Mucosa of rectum (tissue), 2 donors: ENCODE measurements around the gene FAM83G.

ENCODE experiments used
- H3K27ac ChIP-seq, 2 donors: one replicate each; pipeline ENCODE4 v1.7.0; 2013; ENCODE audit warnings: inconsistent platforms in 2 of 2, low read depth in 2 of 2, low read length in 2 of 2
- H3K27me3 ChIP-seq, 2 donors: one replicate each; pipeline ENCODE4 v1.7.0; 2013; ENCODE audit warnings: low read length in 2 of 2; ENCODE audit not compliant: control insufficient read depth in 2 of 2, insufficient read depth in 2 of 2
- H3K36me3 ChIP-seq, 2 donors: one replicate each; pipeline ENCODE4 v1.7.0; 2013; ENCODE audit warnings: low read length in 2 of 2; ENCODE audit not compliant: control insufficient read depth in 2 of 2, insufficient read depth in 2 of 2
- H3K4me1 ChIP-seq, 2 donors: one replicate each; pipeline ENCODE4 v1.7.0; 2013; ENCODE audit warnings: low read length in 2 of 2, mild to moderate bottlenecking in 1 of 2; ENCODE audit not compliant: control insufficient read depth in 2 of 2, insufficient read depth in 2 of 2
- H3K4me3 ChIP-seq, 2 donors: one replicate each; pipeline ENCODE4 v1.7.0; 2013; ENCODE audit warnings: low read length in 2 of 2
- H3K9ac ChIP-seq, 2 donors: one replicate each; pipeline ENCODE4 v1.7.0; 2013; ENCODE audit warnings: low read length in 2 of 2, low read depth in 1 of 2, mild to moderate bottlenecking in 1 of 2
- H3K9me3 ChIP-seq, 2 donors: one replicate each; pipeline ENCODE4 v1.7.0; 2013; ENCODE audit warnings: low read length in 2 of 2; ENCODE audit not compliant: control insufficient read depth in 2 of 2
- donor health status: healthy.
- donor health status: Normal muscosa, but diverticular disease.

The FAM83G gene

GRCh38 chr17:18953231-18953728, 51.3 kb downstream of the FAM83G start:
- no peak overlapping the region for H3K4me3 ChIP-seq
- H3K4me1 ChIP-seq, result no peaks in the 10 kb centered on the region
- no peaks in the 10 kb centered on the region for H3K9me3 ChIP-seq
- no peak overlapping the region for H3K9ac ChIP-seq
- no peaks in the 10 kb centered on the region for H3K27me3 ChIP-seq
- H3K27ac ChIP-seq, result no peak overlapping the region
- H3K36me3 ChIP-seq, result no peaks in the 10 kb centered on the region

GRCh38 chr17:18951941-18952842, 52.4 kb downstream of the FAM83G start, which contains the start of gene SLC5A10:
TSS of gene SLC5A10 (plus strand) at chr17:18952165. CDS start at chr17:18952206, 41 bp downstream.
- no peaks in the 10 kb centered on the region for H3K4me1 ChIP-seq
- no peaks in the 10 kb centered on the region for H3K27me3 ChIP-seq
- H3K9me3 ChIP-seq, result no peaks in the 10 kb centered on the region
- no peaks in the 10 kb centered on the region for H3K36me3 ChIP-seq
- H3K4me3 ChIP-seq, result no peak within 1 kb of the TSS
- no peak within 1 kb of the TSS for H3K27ac ChIP-seq
- H3K9ac ChIP-seq, result no peak within 1 kb of the TSS

GRCh38 chr17:18950944-18951905, 53.3 kb downstream of the FAM83G start:
- no peak overlapping the region for H3K4me3 ChIP-seq
- no peak overlapping the region for H3K9ac ChIP-seq

GRCh38 chr17:18950346-18950745, 54.2 kb downstream of the FAM83G start:
- Histone ChIP-seq H3K9ac (no peak overlapping the region), H3K9me3 (no peaks in the 10 kb centered on the region), H3K27ac (no peak overlapping the region), H3K4me3 (no peak overlapping the region), H3K4me1 (no peaks in the 10 kb centered on the region), H3K36me3 (no peaks in the 10 kb centered on the region), H3K27me3 (no peaks in the 10 kb centered on the region)

More at GRCh38 chr17:18950944-18951905, 53.3 kb downstream of the FAM83G start:
- no peaks in the 10 kb centered on the region for H3K36me3 ChIP-seq
- no peaks in the 10 kb centered on the region for H3K27me3 ChIP-seq
- H3K4me1 ChIP-seq, result no peaks in the 10 kb centered on the region
- H3K27ac ChIP-seq, result no peak overlapping the region
- H3K9me3 ChIP-seq, result no peaks in the 10 kb centered on the region

- H3K4me1 ChIP-seq, result no peaks in the 10 kb centered on the region
- no peaks in the 10 kb centered on the region for H3K27me3 ChIP-seq
- no peak overlapping the region for H3K9ac ChIP-seq
- no peaks in the 10 kb centered on the region for H3K36me3 ChIP-seq
- no peaks in the 10 kb centered on the region for H3K9me3 ChIP-seq
- H3K4me3 ChIP-seq, result no peak overlapping the region
- H3K27ac ChIP-seq, result no peak overlapping the region
Observed at GRCh38 chr17:18949566-18949965, 55.0 kb downstream of the FAM83G start.

- no peaks in the 10 kb centered on the region for H3K27me3 ChIP-seq
- H3K27ac ChIP-seq, result no peak overlapping the region
- no peaks in the 10 kb centered on the region for H3K4me1 ChIP-seq
- no peaks in the 10 kb centered on the region for H3K9me3 ChIP-seq
- no peak overlapping the region for H3K4me3 ChIP-seq
- H3K9ac ChIP-seq, result no peak overlapping the region
- H3K36me3 ChIP-seq, result no peaks in the 10 kb centered on the region
Observed at GRCh38 chr17:18948476-18949006, 56.0 kb downstream of the FAM83G start.

GRCh38 chr17:18947866-18948265, 56.7 kb downstream of the FAM83G start:
- no peaks in the 10 kb centered on the region for H3K27me3 ChIP-seq
- H3K9ac ChIP-seq, result no peak overlapping the region
- no peaks in the 10 kb centered on the region for H3K36me3 ChIP-seq
- H3K27ac ChIP-seq, result no peak overlapping the region
- H3K9me3 ChIP-seq, result no peaks in the 10 kb centered on the region
- H3K4me3 ChIP-seq, result no peak overlapping the region
- no peaks in the 10 kb centered on the region for H3K4me1 ChIP-seq

GRCh38 chr17:18946536-18946935, 58.0 kb downstream of the FAM83G start:
- no peak overlapping the region for H3K9ac ChIP-seq
- H3K4me1 ChIP-seq, result no peaks in the 10 kb centered on the region
- no peaks in the 10 kb centered on the region for H3K36me3 ChIP-seq
- no peak overlapping the region for H3K27ac ChIP-seq
- no peaks in the 10 kb centered on the region for H3K27me3 ChIP-seq
- no peaks in the 10 kb centered on the region for H3K9me3 ChIP-seq
- H3K4me3 ChIP-seq, result no peak overlapping the region

- Histone ChIP-seq H3K27ac (no peak overlapping the region), H3K27me3 (no peaks in the 10 kb centered on the region), H3K9ac (no peak overlapping the region), H3K36me3 (no peaks in the 10 kb centered on the region), H3K4me1 (no peaks in the 10 kb centered on the region), H3K4me3 (no peak overlapping the region), H3K9me3 (no peaks in the 10 kb centered on the region)
Observed at GRCh38 chr17:18944646-18945045, 59.9 kb downstream of the FAM83G start.
